ENCODE measurements around the gene NEURL1B. TPM values are rescaled to one million over a fixed set of nuclear protein-coding genes. Genes with fewer than 3 reads are reported as not detected.

NEURL1B gene
- total RNA-seq, 1 experiment from 2014 or later, result 2.8 TPM

- Mint-ChIP-seq H3K27ac (ENCODE audit: unreplicated experiment) (no peak overlapping the region), H3K27me3 (ENCODE audit: unreplicated experiment) (peaks cover 35% of the 10 kb centered on the region), H3K36me3 (ENCODE audit: insufficient read depth, unreplicated experiment) (peaks cover 6% of the 10 kb centered on the region), H3K4me1 (ENCODE audit: low read depth, unreplicated experiment) (peaks cover 8% of the 10 kb centered on the region), H3K9me3 (ENCODE audit: low read depth, unreplicated experiment) (no peaks in the 10 kb centered on the region), H3K4me3 (ENCODE audit: low read depth, unreplicated experiment) (no peak overlapping the region)
- peak; percentile 83 for DNase-seq
- intact Hi-C loops (cut with micrococcal nuclease; ENCODE audit: unreplicated experiment), result no loop called here
- BruUV-seq (replicated peaks), result no TSS peak
- CTCF ChIA-PET, result interaction anchor here (0.6 to 1.8 kb wide), 19 partner anchors 11 to 244 kb away, joined by 3 to 30 read pairs (median 4); partner anchors contain the start of genes DUSP1 and RPL26L1
- peak; percentile 93 for TF ChIP-seq CTCF (IDR thresholded peaks at IDR 0.05; ENCODE audit: unreplicated experiment)
Measured at GRCh38 chr5:172714491-172715420, 73.7 kb downstream of the NEURL1B start.

- H3K27ac Mint-ChIP-seq (ENCODE audit: unreplicated experiment), result no peak overlapping the region
- H3K36me3 Mint-ChIP-seq (ENCODE audit: insufficient read depth, unreplicated experiment), result peaks cover 6% of the 10 kb centered on the region
- intact Hi-C loops (cut with micrococcal nuclease; ENCODE audit: unreplicated experiment), result no loop called here
- peaks cover 8% of the 10 kb centered on the region for H3K4me1 Mint-ChIP-seq (ENCODE audit: low read depth, unreplicated experiment)
- TF ChIP-seq CTCF (IDR thresholded peaks at IDR 0.05; ENCODE audit: unreplicated experiment), result no peak
- no peaks in the 10 kb centered on the region for H3K9me3 Mint-ChIP-seq (ENCODE audit: low read depth, unreplicated experiment)
- no peak overlapping the region for H3K4me3 Mint-ChIP-seq (ENCODE audit: low read depth, unreplicated experiment)
- CTCF ChIA-PET, result interaction anchor here (0.8 to 1.8 kb wide), 13 partner anchors 10 to 244 kb away, joined by 3 to 30 read pairs (median 7); partner anchors contain the start of genes DUSP1 and RPL26L1
- no peak for DNase-seq
- no TSS peak for BruUV-seq (replicated peaks)
- H3K27me3 Mint-ChIP-seq (ENCODE audit: unreplicated experiment), result peaks cover 29% of the 10 kb centered on the region
Measured at GRCh38 chr5:172715421-172715780, 74.3 kb downstream of the NEURL1B start.

- Mint-ChIP-seq H3K4me3 (ENCODE audit: low read depth, unreplicated experiment) (no peak overlapping the region), H3K27ac (ENCODE audit: unreplicated experiment) (no peak overlapping the region), H3K36me3 (ENCODE audit: insufficient read depth, unreplicated experiment) (peaks cover 6% of the 10 kb centered on the region), H3K27me3 (ENCODE audit: unreplicated experiment) (peaks cover 22% of the 10 kb centered on the region), H3K4me1 (ENCODE audit: low read depth, unreplicated experiment) (peaks cover 8% of the 10 kb centered on the region), H3K9me3 (ENCODE audit: low read depth, unreplicated experiment) (no peaks in the 10 kb centered on the region)
- DNase-seq, result peak; percentile 27
- intact Hi-C loops (cut with micrococcal nuclease; ENCODE audit: unreplicated experiment), result loop anchor here (1.0 kb wide), 2 partner anchors 195 to 216 kb away; no protein-coding TSS in a partner anchor
- no TSS peak for BruUV-seq (replicated peaks)
- CTCF ChIA-PET, result interaction anchor here (0.6 to 1.7 kb wide), 12 partner anchors 9 to 227 kb away, joined by 3 to 15 read pairs (median 4); partner anchors contain the start of gene DUSP1
- no peak for TF ChIP-seq CTCF (IDR thresholded peaks at IDR 0.05; ENCODE audit: unreplicated experiment)
Measured at GRCh38 chr5:172715931-172716682, 75.0 kb downstream of the NEURL1B start.

DNA sequence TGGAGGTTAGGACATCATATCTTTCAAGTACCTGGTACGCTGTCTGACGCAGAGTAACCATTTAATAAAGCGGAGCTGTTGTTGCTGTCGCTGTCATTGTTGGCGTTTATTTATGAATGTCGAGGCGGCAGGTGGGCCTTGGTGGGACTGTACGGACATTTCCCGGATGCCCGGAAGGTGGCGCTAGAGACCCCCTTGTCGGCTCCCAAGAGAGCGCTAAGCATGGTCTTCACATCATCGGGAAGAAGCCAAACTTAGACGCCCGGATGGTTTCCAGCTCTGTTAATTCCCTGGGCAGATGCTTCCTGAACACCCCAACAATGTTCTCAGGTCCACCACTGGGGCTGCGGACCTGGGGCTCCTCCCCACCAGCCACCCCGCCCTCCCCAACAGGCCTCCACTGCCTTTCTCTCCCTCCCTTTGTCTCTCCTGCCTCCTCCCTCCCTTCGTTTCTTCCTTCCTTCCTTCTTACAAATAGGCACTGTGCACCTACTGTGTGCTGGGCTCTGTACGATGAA lies 75.8 kb downstream of the NEURL1B start:
- H3K27me3 Mint-ChIP-seq (ENCODE audit: unreplicated experiment), result peaks cover 14% of the 10 kb centered on the region
- intact Hi-C loops (cut with micrococcal nuclease; ENCODE audit: unreplicated experiment), result loop anchor here (1.0 kb wide), 3 partner anchors 53 to 215 kb away; no protein-coding TSS in a partner anchor
- DNase-seq, result peak; percentile 91
- peaks cover 6% of the 10 kb centered on the region for H3K36me3 Mint-ChIP-seq (ENCODE audit: insufficient read depth, unreplicated experiment)
- peaks cover 8% of the 10 kb centered on the region for H3K4me1 Mint-ChIP-seq (ENCODE audit: low read depth, unreplicated experiment)
- H3K27ac Mint-ChIP-seq (ENCODE audit: unreplicated experiment), result peak overlapping the region; percentile 40
- no peak overlapping the region for H3K4me3 Mint-ChIP-seq (ENCODE audit: low read depth, unreplicated experiment)
- CTCF ChIA-PET, result interaction anchor here (0.6 to 1.7 kb wide), 14 partner anchors 10 to 267 kb away, joined by 3 to 15 read pairs (median 4); partner anchors contain the start of gene DUSP1
- BruUV-seq (replicated peaks), result no TSS peak
- no peaks in the 10 kb centered on the region for H3K9me3 Mint-ChIP-seq (ENCODE audit: low read depth, unreplicated experiment)
- TF ChIP-seq CTCF (IDR thresholded peaks at IDR 0.05; ENCODE audit: unreplicated experiment), result peak; percentile 67

All from Calu3 (cell line).